Loucy (cell line): ENCODE results near the gene PRKD2.

ENCODE experiments used
- H2AFZ ChIP-seq: fragments of 200-600 bp; sonication (generic); 2 replicates; pipeline ENCODE4 v1.6.0; 2016; ENCODE audit warnings: antibody characterized with exemption, mild to moderate bottlenecking, low read length, moderate library complexity
- H3F3A ChIP-seq: fragments of 200-600 bp; 2 replicates; pipeline ENCODE4 v1.6.0; 2016; ENCODE audit warnings: antibody characterized with exemption, low read depth, mild to moderate bottlenecking
- H3K27me3 ChIP-seq: fragments of 200-600 bp; sonication (generic); 2 replicates; pipeline ENCODE4 v1.6.1; 2014; ENCODE audit warnings: low read length, mild to moderate bottlenecking; ENCODE audit not compliant: insufficient read depth, poor library complexity, severe bottlenecking
- H3K36me3 ChIP-seq: fragments of 200-600 bp; sonication (generic); 2 replicates; pipeline ENCODE4 v1.6.1; 2016; ENCODE audit warnings: low read length; ENCODE audit not compliant: insufficient read depth
- H3K4me1 ChIP-seq: fragments of 200-600 bp; sonication (generic); 2 replicates; pipeline ENCODE4 v1.5.1; 2014; ENCODE audit warnings: low read length, mild to moderate bottlenecking; ENCODE audit not compliant: insufficient read depth, poor library complexity, severe bottlenecking
- H3K4me2 ChIP-seq: fragments of 200-600 bp; sonication (generic); 2 replicates; pipeline ENCODE4 v1.6.0; 2014; ENCODE audit warnings: antibody characterized with exemption, low read length, low read depth, mild to moderate bottlenecking; ENCODE audit not compliant: poor library complexity, severe bottlenecking
- H3K4me3 ChIP-seq: fragments of 200-600 bp; sonication (generic); 2 replicates; pipeline ENCODE4 v1.5.1; 2014; ENCODE audit warnings: low read length, mild to moderate bottlenecking, mixed read lengths; ENCODE audit not compliant: poor library complexity, severe bottlenecking
- H3K79me2 ChIP-seq: fragments of 200-600 bp; sonication (generic); 2 replicates; pipeline ENCODE4 v1.6.1; 2014; ENCODE audit warnings: low read length; ENCODE audit not compliant: insufficient read depth
- H3K9ac ChIP-seq: fragments of 200-600 bp; sonication (generic); 2 replicates; pipeline ENCODE4 v1.6.0; 2014; ENCODE audit warnings: mild to moderate bottlenecking, low read depth, low read length, moderate library complexity; ENCODE audit not compliant: poor library complexity, severe bottlenecking
- H3K9me2 ChIP-seq: fragments of 200-600 bp; sonication (generic); replicated peaks from 2 replicates; pipeline ENCODE4 v1.6.1; 2016; ENCODE audit warnings: low read depth, low read length, mixed read lengths
- H3K9me3 ChIP-seq: fragments of 200-600 bp; sonication (generic); 2 replicates; pipeline ENCODE4 v1.6.1; 2014; ENCODE audit warnings: mild to moderate bottlenecking, antibody characterized with exemption, low read length, low read depth; ENCODE audit not compliant: insufficient read depth
- H4K20me1 ChIP-seq: fragments of 200-600 bp; sonication (generic); 2 replicates; pipeline ENCODE4 v1.6.0; 2014; ENCODE audit warnings: antibody characterized with exemption, low read length, mild to moderate bottlenecking; ENCODE audit not compliant: insufficient read depth, poor library complexity, severe bottlenecking
- CTCF ChIP-seq: fragments of 200-600 bp; sonication (generic); conservative IDR thresholded peaks from 2 replicates; pipeline ENCODE4 v1.5.1; 2014; ENCODE audit warnings: mild to moderate bottlenecking, antibody characterized with exemption, low read length
- EZH2phosphoT487 ChIP-seq: fragments of 200-600 bp; IDR thresholded peaks from 2 replicates; pipeline ENCODE4 v1.6.1; 2018; ENCODE audit warnings: antibody characterized with exemption, mild to moderate bottlenecking, moderate library complexity, borderline replicate concordance

The PRKD2 gene

DNA sequence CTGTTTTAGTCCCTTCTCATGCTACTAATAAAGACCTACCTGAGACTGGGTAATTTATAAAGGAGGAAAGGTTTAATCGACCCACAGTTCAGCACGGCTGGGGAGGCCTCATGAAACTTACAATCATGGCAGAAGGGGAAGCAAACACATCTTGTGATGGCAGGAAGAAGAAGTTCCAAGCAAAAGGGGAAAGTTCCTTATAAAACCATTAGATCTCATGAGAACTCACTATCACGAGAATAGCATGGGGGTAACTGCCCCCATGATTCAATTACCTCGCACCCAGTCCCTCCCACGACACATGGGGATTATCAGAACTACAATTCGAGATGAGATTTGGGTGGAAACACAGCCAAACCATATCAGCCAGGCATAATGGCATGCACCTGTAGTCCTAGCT, 42.3 kb upstream of the PRKD2 start:
- Histone ChIP-seq H4K20me1 (no peaks in the 10 kb centered on the region), H3K9me2 (no peaks in the 10 kb centered on the region), H3K4me1 (no peaks in the 10 kb centered on the region), H3F3A (no peaks in the 10 kb centered on the region), H3K36me3 (no peaks in the 10 kb centered on the region), H3K4me3 (no peak overlapping the region), H3K4me2 (no peak overlapping the region), H3K79me2 (no peaks in the 10 kb centered on the region), H2AFZ (no peak overlapping the region), H3K9me3 (no peaks in the 10 kb centered on the region), H3K9ac (no peak overlapping the region), H3K27me3 (no peaks in the 10 kb centered on the region)
- TF ChIP-seq CTCF: no peak
- TF ChIP-seq EZH2phosphoT487: no peak

GRCh38 chr19:46756544-46756888, 39.6 kb upstream of the PRKD2 start:
- Histone ChIP-seq H4K20me1 (no peaks in the 10 kb centered on the region), H3K4me3 (no peak overlapping the region), H3K9me3 (no peaks in the 10 kb centered on the region), H3F3A (no peaks in the 10 kb centered on the region), H3K79me2 (no peaks in the 10 kb centered on the region), H3K9ac (no peak overlapping the region), H3K27me3 (no peaks in the 10 kb centered on the region), H2AFZ (no peak overlapping the region), H3K4me1 (no peaks in the 10 kb centered on the region), H3K4me2 (no peak overlapping the region), H3K9me2 (no peaks in the 10 kb centered on the region), H3K36me3 (no peaks in the 10 kb centered on the region)
- TF ChIP-seq CTCF (no peak), EZH2phosphoT487 (no peak)

GRCh38 chr19:46755853-46756543, 39.1 kb upstream of the PRKD2 start:
- no peaks in the 10 kb centered on the region for H3K36me3 ChIP-seq
- no peaks in the 10 kb centered on the region for H3K79me2 ChIP-seq
- H3K9ac ChIP-seq: no peak overlapping the region
- H3K27me3 ChIP-seq: no peaks in the 10 kb centered on the region
- H3K9me2 ChIP-seq: no peaks in the 10 kb centered on the region
- TF ChIP-seq EZH2phosphoT487 (no peak), CTCF (no peak)
- no peak overlapping the region for H3K4me2 ChIP-seq
- H3K4me3 ChIP-seq: no peak overlapping the region
- no peaks in the 10 kb centered on the region for H3K4me1 ChIP-seq
- no peaks in the 10 kb centered on the region for H4K20me1 ChIP-seq
- H3F3A ChIP-seq: no peaks in the 10 kb centered on the region
- no peak overlapping the region for H2AFZ ChIP-seq
- no peaks in the 10 kb centered on the region for H3K9me3 ChIP-seq
